ENCODE data around the gene TMEM271.
"Not testable (repeated sequence)": the region's sequence is repeated elsewhere in the genome, so short reads cannot be mapped to it uniquely, and the experiment has no call there.

The TMEM271 gene

DNA sequence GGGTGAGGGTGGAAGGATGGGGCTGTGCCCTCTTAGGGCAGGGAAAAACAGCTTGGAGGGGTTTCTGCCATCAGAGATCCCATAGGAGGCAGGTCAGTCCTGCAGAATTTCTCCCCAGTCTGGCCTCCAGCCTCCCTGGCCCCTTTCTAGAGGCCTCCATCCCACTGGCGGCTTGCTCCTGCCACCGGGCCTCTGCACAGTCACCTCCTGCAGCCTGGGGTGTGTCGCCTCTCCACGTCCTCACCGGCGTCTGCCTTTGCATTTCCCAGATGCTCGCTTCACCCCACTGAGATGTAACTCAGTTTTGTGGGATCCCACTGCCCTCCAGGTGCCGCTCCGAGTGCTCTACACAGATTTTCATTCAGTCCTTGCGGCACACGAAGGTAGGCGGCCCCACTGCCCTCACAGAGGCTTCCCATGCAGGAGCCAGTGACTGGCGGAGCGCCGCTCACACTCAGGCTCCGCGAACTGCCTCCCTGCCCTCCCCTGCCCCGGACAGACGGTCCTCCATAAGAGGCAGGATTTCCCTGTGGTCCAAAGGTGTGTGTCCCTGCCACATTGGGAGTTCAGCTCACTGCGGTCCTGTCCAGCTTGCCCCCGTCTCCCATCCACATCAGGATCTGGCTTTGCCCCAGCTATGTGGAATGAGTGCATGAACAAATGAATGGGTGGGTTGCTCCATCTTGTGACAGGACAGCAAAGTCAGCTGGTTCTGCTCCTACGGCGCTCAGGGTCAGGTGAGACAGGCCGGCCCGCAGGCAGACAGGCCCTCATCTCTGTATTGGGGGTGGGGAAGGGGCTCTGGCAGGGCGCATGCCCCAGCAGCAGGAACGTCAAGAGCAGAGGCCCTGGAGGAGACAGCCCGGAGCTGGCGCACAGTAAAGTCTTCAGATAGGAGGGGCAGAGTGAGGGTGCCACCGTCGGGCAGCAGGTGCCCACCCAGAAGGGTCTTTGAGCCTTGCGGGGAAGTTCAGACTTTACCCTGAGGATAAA, 2.7 kb upstream of the TMEM271 start:
- DNase-seq (ENCODE audit: low read depth in 2 of 2) = no peak

GRCh38 chr4:577499-578450, 1.7 kb upstream of the TMEM271 start:
- DNase-seq (ENCODE audit: low read depth in 2 of 2) = peak in 1 of 2 donors; percentile 7

- no peak for DNase-seq (ENCODE audit: low read depth in 2 of 2)
Measured at GRCh38 chr4:576991-577498, 950 bp upstream of the TMEM271 start.

GRCh38 chr4:575281-576141, 584 bp downstream of the TMEM271 start:
- peak in 1 of 2 donors; percentile 10 for DNase-seq (ENCODE audit: low read depth in 2 of 2)

DNA sequence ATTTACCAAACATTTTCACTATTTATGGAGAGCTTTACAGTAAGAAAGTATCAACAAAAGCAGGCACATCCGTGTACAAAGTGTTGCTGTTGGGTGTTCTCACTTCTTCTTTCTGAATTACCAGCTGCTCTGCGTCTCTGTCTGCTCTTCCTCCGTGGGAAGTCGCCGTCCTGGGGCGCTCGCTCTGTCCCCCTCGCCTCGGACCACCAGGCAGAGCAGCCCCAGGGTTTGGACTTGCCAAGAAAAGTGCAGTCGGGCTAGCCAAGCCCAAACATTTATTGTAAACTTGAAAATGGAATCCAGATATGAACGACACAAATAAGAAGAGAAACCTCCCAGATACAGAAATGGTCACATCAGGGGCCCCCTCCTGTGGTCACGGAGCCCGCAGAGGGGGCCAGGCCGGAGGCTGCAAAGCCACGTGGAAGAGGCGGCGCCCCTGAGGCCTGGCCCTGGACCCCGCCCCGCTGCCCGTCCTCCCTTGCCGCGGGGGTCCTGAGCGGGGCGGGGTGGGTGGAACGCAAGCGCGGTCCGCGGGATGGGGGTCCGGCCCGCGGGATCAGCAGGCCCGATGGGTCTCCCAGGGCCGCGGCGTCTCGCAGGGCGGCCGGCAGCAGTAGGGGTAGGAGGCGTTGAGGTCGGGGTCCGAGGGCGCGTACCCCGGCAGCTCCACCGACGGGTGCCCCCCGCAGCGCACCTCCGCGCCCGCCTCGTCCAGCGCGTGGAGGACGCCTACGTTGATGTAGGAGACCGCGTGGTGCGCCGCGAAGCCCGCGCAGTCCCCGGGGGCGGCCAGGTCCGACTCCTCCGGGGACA, 1.5 kb downstream of the TMEM271 start:
- DNase-seq (ENCODE audit: low read depth in 2 of 2) = no peak

GRCh38 chr4:573122-573892, 2.8 kb downstream of the TMEM271 start:
- DNase-seq (ENCODE audit: low read depth in 2 of 2) = no peak

GRCh38 chr4:572594-572993, 3.5 kb downstream of the TMEM271 start:
- DNase-seq (ENCODE audit: low read depth in 2 of 2) = no peak

DNA sequence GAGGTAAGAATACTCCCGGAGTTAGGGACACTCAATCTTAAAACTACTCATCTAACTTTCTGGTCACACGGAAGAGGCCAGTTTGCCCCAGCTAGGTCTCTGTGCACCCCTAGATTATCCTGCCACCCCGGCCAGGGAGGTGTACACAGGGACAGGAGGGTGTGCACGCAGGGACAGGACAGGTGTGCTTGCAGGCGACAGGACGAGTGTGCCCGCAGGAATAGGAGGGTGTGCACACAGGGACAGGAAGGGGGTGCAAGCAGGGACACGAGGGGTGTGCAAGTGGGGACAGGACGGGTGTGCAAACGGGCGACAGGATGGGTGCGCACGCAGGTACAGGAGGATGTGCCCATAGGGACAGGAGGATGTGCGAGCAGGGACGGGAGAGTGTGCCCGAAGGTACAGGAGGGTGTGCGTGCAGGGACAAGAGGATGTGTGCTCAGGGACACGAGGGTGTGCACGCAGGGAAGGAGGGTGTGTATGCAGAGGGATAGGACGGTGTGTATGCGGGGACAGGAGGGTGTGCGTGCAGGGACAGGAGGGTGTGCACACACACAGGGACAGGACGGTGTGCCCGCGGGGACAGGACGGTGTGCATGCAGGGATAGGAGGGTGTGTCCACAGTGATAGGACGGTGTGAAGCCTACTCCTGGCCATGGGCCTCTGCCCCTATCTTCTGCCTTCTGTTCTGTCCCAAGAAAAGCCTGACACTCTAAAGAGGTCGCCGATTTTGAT, 4.1 kb downstream of the TMEM271 start:
- no peak for DNase-seq (ENCODE audit: low read depth in 2 of 2)

DNA sequence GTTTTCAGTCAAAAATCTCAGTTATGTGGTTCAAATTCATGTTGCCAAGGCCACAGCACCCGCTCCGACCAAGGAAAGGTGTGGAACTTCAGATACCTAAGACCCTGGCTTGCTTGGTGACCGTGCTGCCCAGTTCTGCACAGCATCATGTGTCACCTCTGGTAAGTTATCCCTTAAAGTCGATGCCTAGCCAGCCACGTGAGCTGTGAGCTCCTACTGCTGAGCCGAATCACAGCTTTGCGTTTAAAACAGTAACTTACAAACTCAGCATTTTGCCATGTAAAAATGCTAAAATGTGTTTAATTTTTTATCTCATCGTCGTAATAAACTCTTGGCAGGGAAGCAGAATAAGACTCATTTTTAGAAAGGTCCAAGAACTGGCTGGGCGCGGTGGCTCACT, 5.3 kb downstream of the TMEM271 start:
- DNase-seq (ENCODE audit: low read depth in 2 of 2) = no peak

DNA sequence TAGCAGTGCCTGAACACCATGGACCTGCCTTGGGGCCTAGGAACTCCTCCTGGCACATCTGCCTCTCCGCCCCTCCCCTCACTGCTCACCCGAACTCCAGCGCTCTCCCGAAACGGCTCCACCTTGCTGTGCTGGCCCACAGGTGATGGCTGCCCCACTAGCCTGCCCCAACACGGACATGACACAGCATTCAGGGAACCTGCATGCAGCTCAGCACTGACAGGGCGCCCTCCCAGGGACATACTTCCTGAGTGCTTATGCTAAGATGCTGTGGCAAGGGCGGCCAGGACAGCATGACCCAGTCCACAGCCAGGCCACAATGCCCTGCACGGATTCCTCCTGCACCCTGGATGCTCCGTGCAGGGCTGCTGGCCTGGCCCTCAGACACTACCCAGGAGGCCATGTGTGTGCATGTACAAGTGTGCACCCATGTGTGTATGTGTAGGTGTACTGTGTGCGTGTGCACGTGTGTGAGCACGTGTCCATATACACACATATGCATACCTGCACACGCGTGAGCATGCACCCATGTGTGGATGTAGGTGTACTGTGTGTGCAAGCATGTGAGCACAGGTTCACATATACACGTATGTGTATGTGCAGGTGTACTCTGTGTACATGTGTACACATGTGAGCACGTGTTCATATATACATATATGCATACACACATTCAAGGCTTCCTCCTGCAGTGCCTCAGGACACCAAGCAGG, 6.0 kb downstream of the TMEM271 start:
- no peak for DNase-seq (ENCODE audit: low read depth in 2 of 2)

GRCh38 chr4:568962-569361, 7.1 kb downstream of the TMEM271 start:
- no peak for DNase-seq (ENCODE audit: low read depth in 2 of 2)

- DNase-seq (ENCODE audit: low read depth in 2 of 2) = no peak
Measured at GRCh38 chr4:568351-568652, 7.8 kb downstream of the TMEM271 start.

DNA sequence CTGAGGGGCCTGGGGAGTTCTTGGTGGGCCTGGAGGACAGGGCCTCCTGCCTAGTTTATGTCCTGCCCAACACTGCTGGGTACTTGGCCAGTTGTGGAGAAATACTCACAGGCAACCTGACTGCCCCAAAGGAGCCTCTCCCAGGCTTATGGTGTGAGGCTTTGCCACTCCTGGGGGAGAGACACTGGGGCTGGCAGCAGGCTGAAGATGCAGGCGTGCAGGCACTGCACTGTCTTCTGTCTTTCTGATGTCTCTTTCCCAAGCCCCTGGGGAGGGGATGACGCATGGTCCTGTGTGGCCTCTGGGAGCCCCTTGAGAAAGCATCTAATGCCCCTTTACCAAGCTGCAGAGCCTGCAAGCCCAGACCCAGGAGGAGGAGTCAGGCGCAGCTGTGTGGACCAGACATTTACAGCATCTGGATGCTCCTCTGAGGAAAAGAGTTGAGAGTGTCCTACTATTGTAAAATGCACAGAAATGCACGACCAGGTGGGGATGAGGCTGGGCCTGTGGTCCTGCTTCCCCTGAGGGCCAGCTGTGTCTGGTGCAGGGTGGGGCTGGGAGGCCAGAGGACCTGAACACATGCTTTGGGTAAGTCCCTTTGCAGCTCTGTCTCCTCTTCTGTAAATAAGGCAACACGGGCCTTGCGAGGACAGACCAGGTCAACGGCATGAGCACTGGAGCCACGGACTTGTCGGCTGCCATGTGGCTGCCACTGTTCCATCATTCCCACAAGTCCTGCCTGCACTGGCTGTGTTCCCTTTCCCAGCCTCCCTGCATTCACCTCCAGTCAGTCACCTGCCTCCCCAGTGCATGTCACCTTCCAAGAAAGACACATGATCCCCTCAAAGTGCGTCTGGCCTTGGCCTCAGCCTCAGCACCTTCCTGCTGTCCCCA, 8.4 kb downstream of the TMEM271 start:
- DNase-seq (ENCODE audit: low read depth in 2 of 2) = no peak

GRCh38 chr4:566508-567295, 9.4 kb downstream of the TMEM271 start:
- DNase-seq (ENCODE audit: low read depth in 2 of 2) = no peak

GRCh38 chr4:566035-566434, 10.1 kb downstream of the TMEM271 start:
- no peak for DNase-seq (ENCODE audit: low read depth in 2 of 2)

- DNase-seq (ENCODE audit: low read depth in 2 of 2) = not testable (repeated sequence)
Measured at GRCh38 chr4:565614-566013, 10.5 kb downstream of the TMEM271 start.

- DNase-seq (ENCODE audit: low read depth in 2 of 2) = not testable (repeated sequence)
Measured at GRCh38 chr4:562458-562857, 13.6 kb downstream of the TMEM271 start.

Data from stimulated activated CD4-positive, alpha-beta T cell treated with anti-CD3 and anti-CD28 coated beads, Interleukin-15, amount 100 ng/mL, for 48 hours (primary cell).